NCI-H524 treated with DMSO at 0.1 percent for 48 hours (cell line): Measurements from ENCODE around the gene EXOSC7.
"Not testable (repeated sequence)": the region's sequence is repeated elsewhere in the genome, so short reads cannot be mapped to it uniquely, and the experiment has no call there.

ENCODE experiments used
- DNase-seq: peaks from one replicate; lab custom pipeline; 2025; lab: John Stamatoyannopoulos, UW

EXOSC7 gene

DNA sequence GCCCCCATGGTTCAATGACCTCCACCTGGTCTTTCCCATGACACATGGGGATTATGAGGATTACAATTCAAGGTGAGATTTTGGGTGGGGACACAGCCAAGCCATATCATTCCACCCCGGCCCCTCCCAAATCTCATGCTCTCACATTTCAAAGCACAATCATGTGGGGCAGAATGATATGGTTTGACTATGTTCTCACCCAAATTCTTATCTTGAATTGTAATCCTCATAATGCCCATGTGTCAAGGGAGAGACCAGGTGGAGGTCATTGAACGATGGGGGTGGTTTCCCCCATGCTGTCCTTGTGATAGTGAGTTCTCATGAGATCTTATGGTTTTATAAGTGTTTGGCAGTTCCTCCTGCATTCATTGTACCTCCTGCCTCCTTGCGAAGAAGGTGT is 47.6 kb downstream of the EXOSC7 start:
- DNase-seq = no peak

DNA sequence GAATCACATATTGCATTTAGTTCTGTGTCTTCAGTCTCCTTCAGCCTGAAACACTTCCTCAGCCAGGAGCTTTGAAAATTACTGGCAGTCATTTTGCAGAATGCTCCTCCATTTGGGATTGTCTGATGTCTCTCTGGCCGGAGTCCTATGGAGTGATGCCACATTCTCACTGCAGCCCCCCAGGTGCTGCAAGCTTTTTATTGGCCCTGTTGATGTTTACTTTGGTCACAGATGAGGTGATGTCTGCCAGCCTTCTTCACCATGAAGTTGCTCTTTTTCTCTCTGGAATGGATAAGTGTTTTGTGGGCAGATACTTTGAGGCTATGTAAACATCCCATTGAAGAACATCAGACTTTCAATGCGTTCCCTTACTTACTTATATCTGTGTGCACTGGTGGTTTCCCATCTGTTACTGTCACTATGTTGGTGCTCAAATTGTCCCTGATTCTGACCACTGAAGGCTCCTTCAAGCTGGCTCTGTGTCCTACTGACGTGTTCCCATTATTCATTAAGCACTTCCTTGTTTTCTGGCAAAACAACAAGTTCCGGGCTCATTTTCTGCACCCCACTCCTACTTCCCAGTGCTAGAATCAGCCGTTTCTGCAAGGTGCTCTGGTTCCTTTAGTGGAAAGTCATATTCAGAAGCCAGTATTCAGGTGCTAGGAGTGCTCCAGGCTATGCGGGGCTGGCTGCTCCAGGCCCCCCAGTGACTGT is 48.7 kb downstream of the EXOSC7 start:
- no peak for DNase-seq

- DNase-seq = no peak
These were observed 50.0 kb downstream of the EXOSC7 start, which contains the start of gene CLEC3B for GRCh38 chr3:45026038-45026437. Gene CLEC3B (plus strand): TSS chr3:45026303. CDS start chr3:45026363, 60 bp downstream.

DNA sequence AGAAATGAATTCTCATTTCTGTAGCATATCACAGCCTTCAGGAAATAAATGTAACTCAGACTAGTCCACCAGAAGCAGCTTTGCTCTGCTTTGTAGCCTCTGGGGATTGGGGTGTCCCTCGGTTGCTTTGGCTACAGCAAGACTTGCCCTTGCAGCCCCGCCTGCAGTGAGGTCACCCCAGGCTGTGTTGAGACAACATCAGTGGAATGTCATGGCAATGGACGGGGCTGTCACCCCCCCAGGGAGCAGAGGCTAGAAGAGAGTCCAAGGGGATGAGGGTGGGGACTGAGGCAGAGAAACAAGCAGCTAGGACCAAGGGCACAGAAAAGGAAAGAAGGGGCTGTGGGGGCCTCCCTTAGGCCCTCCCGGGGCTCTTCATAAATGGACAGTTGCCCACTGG is 50.9 kb downstream of the EXOSC7 start:
- no peak for DNase-seq

DNA sequence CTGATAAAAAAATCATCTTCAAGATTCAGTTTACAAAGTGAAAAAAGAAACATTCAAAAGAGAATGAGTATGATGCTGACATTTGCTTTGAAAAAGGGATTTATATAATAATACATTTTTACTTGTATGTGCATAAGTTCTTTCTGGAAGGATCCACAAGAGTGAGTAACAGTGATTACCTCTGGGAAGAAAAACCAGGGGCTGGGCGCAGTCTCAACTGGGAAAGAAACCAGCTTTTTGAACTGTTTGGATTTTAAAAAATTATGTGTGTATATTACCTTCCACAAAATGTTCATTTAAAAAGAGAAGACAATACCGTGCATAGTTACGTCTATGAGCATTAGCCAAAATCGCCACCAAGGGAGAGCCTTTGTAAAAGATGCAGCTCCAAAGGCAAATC is 51.4 kb downstream of the EXOSC7 start:
- no peak for DNase-seq

DNA sequence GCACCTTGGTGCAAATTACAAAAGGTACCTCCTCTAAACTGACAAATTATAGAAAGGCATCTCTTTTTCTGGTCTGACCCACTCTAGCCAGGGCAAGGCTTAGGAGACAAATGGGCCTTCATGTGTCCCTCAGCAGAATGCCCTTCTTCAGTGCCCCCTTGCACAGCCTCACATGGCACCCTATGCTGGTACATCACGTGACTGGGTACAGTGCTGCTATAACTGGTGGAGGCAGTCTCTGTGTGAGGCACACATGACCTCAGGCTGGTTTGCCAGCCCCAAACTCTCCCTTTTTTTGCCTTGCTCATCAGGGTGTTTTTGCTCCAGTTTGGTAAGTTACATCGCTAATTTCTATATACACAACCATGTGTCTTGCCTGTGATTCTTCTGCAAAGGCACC is 53.2 kb downstream of the EXOSC7 start:
- no peak for DNase-seq

DNA sequence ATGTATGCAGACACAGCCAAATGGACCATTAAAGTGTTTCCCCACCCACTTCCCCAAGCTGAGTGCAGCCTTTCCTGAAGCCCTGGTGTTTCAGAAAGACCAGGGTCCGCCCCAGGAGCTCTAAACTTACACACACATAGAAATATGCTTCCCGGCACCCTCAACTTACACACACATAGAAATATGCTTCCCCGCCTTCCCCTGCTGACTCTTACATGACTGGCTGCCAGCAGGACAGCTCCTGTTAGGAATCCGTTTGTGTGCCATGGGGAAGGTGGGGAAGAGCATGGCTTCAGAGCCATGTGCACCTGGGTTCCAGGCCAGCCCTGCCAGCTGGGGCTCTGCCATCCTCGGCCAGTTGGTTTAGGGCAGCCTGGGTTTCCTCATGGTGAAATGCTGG is 53.6 kb downstream of the EXOSC7 start:
- DNase-seq = no peak

GRCh38 chr3:45031531-45031930 is 55.5 kb downstream of the EXOSC7 start:
- DNase-seq = no peak

GRCh38 chr3:45032113-45032512 is 56.1 kb downstream of the EXOSC7 start:
- no peak for DNase-seq

- no peak for DNase-seq
These were observed 57.7 kb downstream of the EXOSC7 start for GRCh38 chr3:45033791-45034190.

DNA sequence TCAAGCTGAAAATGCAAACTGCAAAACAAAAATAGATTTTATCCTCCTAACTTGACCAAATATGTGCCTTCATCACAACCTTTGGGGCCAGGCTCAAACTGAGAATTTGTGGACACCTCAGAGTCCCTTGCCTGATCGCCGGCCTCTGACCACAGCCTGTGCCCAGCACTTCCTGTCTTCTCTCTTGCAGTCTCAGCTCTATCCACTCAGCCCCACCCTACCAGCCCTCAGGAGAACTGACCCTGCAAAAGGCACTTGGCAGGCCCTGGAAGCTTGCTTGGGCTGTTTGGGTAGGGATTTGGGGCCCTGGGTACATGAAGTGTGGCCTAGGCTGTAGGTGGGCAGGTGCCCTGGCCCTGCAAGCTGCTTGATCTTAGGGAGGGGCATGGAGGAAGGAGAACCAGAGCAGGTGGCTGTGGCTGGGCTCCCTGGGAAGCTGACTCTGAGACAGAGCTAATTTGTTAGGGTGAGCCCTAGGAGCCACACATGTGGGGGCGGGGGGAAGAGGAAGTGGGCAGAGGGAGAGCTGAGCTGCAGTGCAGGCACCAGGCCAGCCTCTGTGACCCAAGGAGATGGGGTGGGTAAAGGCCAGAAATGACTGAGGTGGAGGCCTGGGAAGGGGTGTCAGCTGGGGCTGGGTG is 58.7 kb downstream of the EXOSC7 start:
- no peak for DNase-seq

GRCh38 chr3:45035441-45036301 is 59.6 kb downstream of the EXOSC7 start:
- DNase-seq = no peak

- peak; percentile 67 for DNase-seq
These were observed 61.8 kb downstream of the EXOSC7 start for GRCh38 chr3:45037720-45038455.

DNA sequence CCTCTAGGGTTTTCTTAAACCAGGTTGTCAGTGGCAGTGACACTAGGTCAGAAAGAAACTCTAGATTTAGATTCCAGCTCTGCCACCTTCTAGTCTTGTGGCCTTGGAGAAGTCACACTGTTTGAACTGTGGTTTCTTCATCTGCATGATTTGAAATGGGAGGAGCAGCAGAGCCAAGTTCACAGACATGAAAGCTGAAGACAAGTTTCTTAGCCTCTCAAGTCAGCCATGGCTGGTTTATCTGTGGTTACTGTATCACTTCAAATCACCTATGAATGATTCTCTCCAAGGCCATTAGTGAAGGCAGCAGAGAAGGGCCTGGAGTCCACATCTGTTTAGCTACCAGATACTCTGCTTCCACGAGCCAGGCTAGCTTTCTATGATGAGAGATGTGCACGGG is 65.6 kb downstream of the EXOSC7 start:
- DNase-seq = no peak

- no peak for DNase-seq
These were observed 66.1 kb downstream of the EXOSC7 start for GRCh38 chr3:45042162-45042561.

DNA sequence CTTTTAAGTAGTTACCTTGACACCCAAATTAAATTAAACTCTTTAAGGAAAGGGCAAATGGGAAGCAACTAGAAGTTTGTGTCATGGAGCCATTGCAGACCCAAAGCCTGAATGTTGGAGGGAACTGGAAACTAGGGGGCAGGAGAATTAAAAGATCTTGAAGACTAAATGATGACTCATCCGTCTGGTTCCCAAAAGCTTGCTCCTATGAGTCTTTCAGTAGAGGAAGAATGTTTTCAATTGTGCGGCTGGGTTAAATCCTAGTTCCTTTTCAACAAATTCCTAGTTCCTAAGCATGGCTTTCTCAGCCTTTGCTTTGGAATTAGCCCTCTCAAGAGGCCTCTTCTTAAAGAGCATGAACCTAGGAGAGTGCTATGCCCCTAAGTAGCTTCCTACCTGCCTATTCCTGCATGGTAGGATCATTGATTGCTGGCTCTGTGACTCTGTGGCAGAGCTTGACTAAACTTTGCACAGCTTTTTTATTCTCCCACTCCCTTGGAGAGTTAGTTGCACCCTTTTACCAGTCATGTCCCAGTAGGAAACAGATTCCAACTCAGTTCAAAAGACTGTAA is 67.8 kb downstream of the EXOSC7 start:
- DNase-seq = no peak

DNA sequence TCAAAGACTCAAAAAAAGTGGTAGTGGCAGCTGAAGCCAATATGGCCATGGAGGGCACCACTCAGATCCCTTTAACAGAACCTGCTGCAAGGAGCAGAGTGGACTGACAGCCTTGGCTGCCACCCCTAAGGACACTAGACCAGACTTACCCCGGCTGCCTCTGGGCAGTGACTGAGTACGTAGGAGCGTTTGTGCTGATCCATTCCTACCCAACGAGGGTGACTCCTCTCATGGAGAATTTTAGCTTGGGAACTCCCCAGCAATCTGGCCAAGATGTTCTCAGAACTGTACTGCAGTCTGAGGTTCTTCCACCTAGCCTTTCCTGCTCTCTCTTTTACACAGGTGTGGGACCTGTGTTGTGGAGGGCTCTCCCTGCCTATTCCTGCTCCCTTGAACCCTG is 72.2 kb downstream of the EXOSC7 start:
- no peak for DNase-seq

DNA sequence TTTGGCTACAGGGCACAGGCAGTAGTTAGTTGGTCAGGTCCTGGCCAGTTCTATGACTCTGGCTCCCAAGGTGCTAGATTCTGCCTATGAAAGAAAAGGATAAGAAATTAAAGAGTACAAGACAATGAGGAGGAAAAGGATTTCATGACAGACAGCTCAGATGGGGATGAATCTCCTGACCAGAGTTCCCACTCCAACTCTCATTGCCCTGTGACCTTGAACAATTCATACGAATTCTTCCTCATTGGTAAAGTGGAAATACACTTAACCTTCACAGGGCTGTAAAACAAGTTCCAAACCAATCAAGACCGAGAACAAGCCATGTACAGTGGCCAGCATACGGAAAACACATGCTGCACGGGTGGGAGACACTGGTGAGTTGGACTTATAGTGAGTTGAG is 73.8 kb downstream of the EXOSC7 start:
- DNase-seq = no peak

GRCh38 chr3:45051685-45052084 is 75.6 kb downstream of the EXOSC7 start:
- DNase-seq = no peak

GRCh38 chr3:45053805-45054195 is 77.8 kb downstream of the EXOSC7 start:
- DNase-seq = not testable (repeated sequence)

DNA sequence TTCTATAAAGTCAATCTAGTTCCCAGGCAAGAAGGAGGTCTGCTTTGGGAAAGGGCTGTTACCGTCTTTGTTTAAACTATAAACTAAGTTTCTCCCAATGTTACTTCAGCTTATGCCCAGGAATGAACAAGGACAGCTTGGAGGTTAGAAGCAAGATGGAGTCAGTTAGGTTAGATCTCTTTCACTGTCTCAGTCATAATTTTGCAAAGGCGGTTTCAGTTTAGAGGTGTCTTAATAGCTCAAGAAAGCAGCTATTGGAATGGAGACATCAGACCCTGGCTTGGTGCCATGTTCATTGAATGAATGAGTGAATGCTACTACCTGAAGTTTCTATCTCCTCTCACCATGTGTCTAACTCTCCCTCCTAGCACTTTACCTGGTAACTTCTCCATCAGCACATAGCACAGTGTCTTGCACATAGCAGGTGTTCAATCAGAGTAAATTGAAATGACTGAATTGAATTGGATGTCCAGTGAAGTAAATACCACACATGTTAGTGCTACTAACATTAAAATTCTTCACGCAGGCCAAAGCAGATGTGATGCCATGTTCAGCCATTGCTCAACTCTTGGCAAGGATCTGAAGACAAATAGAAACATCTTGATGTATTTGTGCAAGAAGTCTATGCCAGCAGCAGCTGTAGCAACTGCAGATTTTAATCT is 78.3 kb downstream of the EXOSC7 start:
- no peak for DNase-seq
